ENCODE measurements around the gene UAP1. TPM values are rescaled to one million over a fixed set of nuclear protein-coding genes. Genes with fewer than 3 reads are reported as not detected.
A peak's percentile ranks its signal among the peaks of the same experiment; 100 is the strongest.
"Not testable (repeated sequence)": the region's sequence is repeated elsewhere in the genome, so short reads cannot be mapped to it uniquely, and the experiment has no call there.

Gene UAP1
- total RNA-seq, 4 donors from 2014 or later = 39.2 to 84.7 (median 64.0) TPM

- Histone ChIP-seq H3K9me3 (no peaks in the 10 kb centered on the region), H3K27ac (no peak overlapping the region), H3K4me3 (replicated peaks in 1 of 3) (no peak overlapping the region), H3K36me3 (peaks cover 0 to 5% of the 10 kb centered on the region in 2 donors), H3K4me1 (no peaks in the 10 kb centered on the region), H3K27me3 (no peaks in the 10 kb centered on the region)
- TF ChIP-seq POLR2A (IDR thresholded peaks at IDR 0.05) (no peak), CTCF (IDR thresholded peaks at IDR 0.05) (no peak)
- intact Hi-C loops (cut with DNase I) = no loop called here
- no peak for DNase-seq
- WGBS, 2 donors = 86 to 91% methylated on average over 1 of the region's 1 CpG
Measured at GRCh38 chr1:162599451-162599850, 37.9 kb downstream of the UAP1 start.

GRCh38 chr1:162603117-162603516 lies 41.6 kb downstream of the UAP1 start:
- H3K36me3 ChIP-seq; H3K9me3 ChIP-seq; H3K4me1 ChIP-seq; H3K4me3 ChIP-seq (replicated peaks in 1 of 3); H3K27ac ChIP-seq; DNase-seq; H3K27me3 ChIP-seq; intact Hi-C loops (cut with DNase I): not testable (repeated sequence)
- WGBS, 2 donors = 96 to 98% methylated on average over 2 of the region's 2 CpGs

- no peaks in the 10 kb centered on the region for H3K27me3 ChIP-seq
- TF ChIP-seq POLR2A (IDR thresholded peaks at IDR 0.05) = no peak
- TF ChIP-seq CTCF (IDR thresholded peaks at IDR 0.05) = no peak
- DNase-seq = no peak
- H3K4me1 ChIP-seq = no peaks in the 10 kb centered on the region
- intact Hi-C loops (cut with DNase I) = no loop called here
- peak overlapping the region in 1 of 3 donors; percentile 6 for H3K27ac ChIP-seq
- 96 to 100% methylated on average over 3 of the region's 3 CpGs for WGBS, 2 donors
- no peaks in the 10 kb centered on the region for H3K9me3 ChIP-seq
- H3K4me3 ChIP-seq (replicated peaks in 1 of 3) = no peak overlapping the region
- H3K36me3 ChIP-seq = no peaks in the 10 kb centered on the region
Measured at GRCh38 chr1:162605225-162605927, 43.9 kb downstream of the UAP1 start.

GRCh38 chr1:162609306-162609705 lies 47.8 kb downstream of the UAP1 start:
- WGBS, 2 donors = 86 to 94% methylated on average over 2 of the region's 2 CpGs
- intact Hi-C loops (cut with DNase I) = no loop called here
- no peak overlapping the region for H3K27ac ChIP-seq
- H3K36me3 ChIP-seq = no peaks in the 10 kb centered on the region
- no peak overlapping the region for H3K4me3 ChIP-seq (replicated peaks in 1 of 3)
- H3K27me3 ChIP-seq = no peaks in the 10 kb centered on the region
- DNase-seq = no peak
- H3K9me3 ChIP-seq = no peaks in the 10 kb centered on the region
- no peak for TF ChIP-seq POLR2A (IDR thresholded peaks at IDR 0.05)
- TF ChIP-seq CTCF (IDR thresholded peaks at IDR 0.05) = no peak
- no peaks in the 10 kb centered on the region for H3K4me1 ChIP-seq

- 64 to 70% methylated on average over 8 of the region's 8 CpGs for WGBS, 2 donors
- no peaks in the 10 kb centered on the region for H3K4me1 ChIP-seq
- H3K9me3 ChIP-seq = no peaks in the 10 kb centered on the region
- intact Hi-C loops (cut with DNase I) = no loop called here
- peak overlapping the region in 2 of 3 donors; percentile 12 to 49 for H3K27ac ChIP-seq
- TF ChIP-seq POLR2A (IDR thresholded peaks at IDR 0.05) (no peak), CTCF (IDR thresholded peaks at IDR 0.05) (no peak)
- DNase-seq = peak; percentile 5 to 21
- no peaks in the 10 kb centered on the region for H3K27me3 ChIP-seq
- H3K4me3 ChIP-seq (replicated peaks in 1 of 3) = no peak overlapping the region
- no peaks in the 10 kb centered on the region for H3K36me3 ChIP-seq
Measured at GRCh38 chr1:162612606-162613400, 51.3 kb downstream of the UAP1 start.

Measured in thyroid gland (tissue), 4 donors.